GM23338 (cell line): ENCODE measurements around the gene ILKAP.

Source experiments
- CREB1 ChIP-seq: fragments of 250-450 bp; sonication (Bioruptor Pico); IDR thresholded peaks from 2 replicates; pipeline ENCODE4 v1.5.0; 2020; ENCODE audit warnings: low read depth, mild to moderate bottlenecking, moderate library complexity
- CTCF ChIP-seq, 2 experiments: fragments of 200-600 bp in 1 of 2; sonication (generic) in 1 of 2; conservative IDR thresholded peaks; 2 replicates each; pipeline versions ENCODE4 v1.5.1 to v1.6.1; 2016 to 2017; ENCODE audit warnings: antibody characterized with exemption in 2 of 2, low read depth in 2 of 2, mild to moderate bottlenecking in 2 of 2, moderate library complexity in 1 of 2
- EZH2 ChIP-seq: fragments of 200-600 bp; sonication (generic); IDR thresholded peaks from one replicate; pipeline ENCODE4 v1.8.0; 2017; ENCODE audit warnings: antibody characterized with exemption, mild to moderate bottlenecking, low read depth; ENCODE audit not compliant: unreplicated experiment

GRCh38 chr2:238220892-238221521 is 17.5 kb upstream of the ILKAP start:
- TF ChIP-seq EZH2 (no peak), CTCF (conservative IDR thresholded peaks at IDR 0.05; ENCODE audit: low read depth in 2 of 2) (no peak), CREB1 (CRISPR knock-in tag) (no peak)
